Smooth muscle cell (in vitro differentiated cells): ENCODE results near the gene MIR17HG. TPM values are rescaled to one million over a fixed set of nuclear protein-coding genes. Genes with fewer than 3 reads are reported as not detected.

Source experiments
- DNase-seq: peaks from one replicate; lab custom pipeline; 2025; ENCODE audit not compliant: unreplicated experiment; lab: John Stamatoyannopoulos, UW
- H2AFZ ChIP-seq: fragments of 200-600 bp; sonication (generic); 2 replicates; pipeline ENCODE4 v1.6.0; 2016; ENCODE audit warnings: antibody characterized with exemption, low read depth, mild to moderate bottlenecking
- H3F3A ChIP-seq: fragments of 200-600 bp; sonication (generic); 2 replicates; pipeline ENCODE4 v1.6.0; 2017; ENCODE audit warnings: antibody characterized with exemption, low read depth
- H3K27ac ChIP-seq: fragments of 200-600 bp; sonication (generic); 2 replicates; pipeline ENCODE4 v1.5.1; 2016; ENCODE audit warnings: low read depth, mild to moderate bottlenecking
- H3K27me3 ChIP-seq: fragments of 200-600 bp; sonication (generic); 2 replicates; pipeline ENCODE4 v1.6.1; 2016; ENCODE audit warnings: low read depth, mild to moderate bottlenecking
- H3K36me3 ChIP-seq: fragments of 200-600 bp; sonication (generic); 2 replicates; pipeline ENCODE4 v1.5.1; 2016; ENCODE audit warnings: low read depth
- H3K4me1 ChIP-seq: fragments of 200-600 bp; sonication (generic); 2 replicates; pipeline ENCODE4 v1.5.1; 2016; ENCODE audit warnings: low read depth
- H3K4me2 ChIP-seq: fragments of 200-600 bp; sonication (generic); 2 replicates; pipeline ENCODE4 v1.6.0; 2016; ENCODE audit warnings: mild to moderate bottlenecking
- H3K4me3 ChIP-seq: fragments of 200-600 bp; sonication (generic); 2 replicates; pipeline ENCODE4 v1.5.1; 2016; ENCODE audit warnings: mild to moderate bottlenecking
- H3K79me2 ChIP-seq: fragments of 200-600 bp; sonication (generic); 2 replicates; pipeline ENCODE4 v1.6.0; 2016; ENCODE audit warnings: low read depth, mild to moderate bottlenecking
- H3K9ac ChIP-seq: fragments of 200-600 bp; sonication (generic); 2 replicates; pipeline ENCODE4 v1.6.0; 2016; ENCODE audit warnings: low read depth
- H3K9me3 ChIP-seq: fragments of 200-600 bp; sonication (generic); replicated peaks from 2 replicates; pipeline ENCODE4 v1.5.1; 2016; ENCODE audit warnings: low read depth
- H4K20me1 ChIP-seq: fragments of 200-600 bp; sonication (generic); 2 replicates; pipeline ENCODE4 v1.6.0; 2016; ENCODE audit warnings: low read depth
- WGBS: methylation state at CpG from one replicate; pipeline ENCODE4 v1.1.7; 2016; ENCODE audit warnings: low lambda C conversion rate; 5-methylcytosine and 5-hydroxymethylcytosine counted together
- polyA plus RNA-seq: library from polyadenylated mRNA; unstranded; fragments of >200 nt; fragmentation: Nextera tagmentation; extraction: Ambion mirVana; gene quantifications from 2 replicates; pipeline ENCODE4 v1.2.1, GENCODE V29; 2016
- total RNA-seq: library from RNA; depleted of rRNA; stranded (reverse); fragments of >200 nt; gene quantifications from 2 replicates; pipeline ENCODE4 v1.2.3, GENCODE V29; 2014
- TF ChIP-seq, protein P1 (sequence below): fragments of 200-600 bp; sonication (generic); IDR thresholded peaks from 2 replicates; pipeline ENCODE4 v1.5.1; 2017; ENCODE audit warnings: borderline replicate concordance, mild to moderate bottlenecking, antibody characterized with exemption; ENCODE audit not compliant: insufficient read depth, poor library complexity, severe bottlenecking

The MIR17HG gene
- total and polyA plus RNA-seq, 2 experiments from 2014 or later, result 0.07 to 0.54 TPM

DNA sequence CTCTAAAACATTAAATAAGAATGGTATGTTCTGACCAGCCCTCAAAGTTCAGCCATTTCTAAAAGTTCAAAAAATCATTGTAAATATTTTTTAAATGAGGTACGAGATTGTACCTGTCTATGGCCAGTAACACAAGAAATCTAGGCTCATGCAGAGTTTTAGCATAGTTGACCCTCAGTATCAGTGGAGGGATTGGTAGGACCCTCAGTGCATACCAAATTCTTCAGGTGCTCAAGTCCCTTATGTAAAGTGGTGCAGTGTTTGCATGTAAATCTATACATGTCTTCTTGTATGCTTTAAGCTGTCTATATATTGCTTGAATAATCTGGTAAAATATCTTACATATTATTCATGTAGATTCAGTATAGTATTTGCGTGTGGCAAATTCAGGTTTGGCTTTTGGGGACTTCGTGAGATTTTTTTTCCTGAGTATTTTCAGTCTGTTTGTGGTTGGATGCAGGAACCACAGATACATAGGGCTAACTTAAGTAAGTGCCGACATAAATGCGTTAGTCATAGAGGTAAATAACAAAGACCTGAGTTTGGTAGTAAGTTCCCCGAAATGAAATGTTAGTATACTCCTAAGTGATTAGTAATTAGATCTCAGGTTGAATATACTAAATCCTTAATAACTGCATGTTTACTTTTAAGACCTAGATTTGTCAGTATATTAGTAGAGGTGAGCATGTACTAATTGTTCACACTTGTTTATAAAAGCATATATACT, 7.8 kb downstream of the MIR17HG start:
- WGBS, result 96% methylated on average over 6 of the region's 6 CpGs
- no peak for DNase-seq
- Histone ChIP-seq H3K4me2 (no peak overlapping the region), H2AFZ (no peak overlapping the region), H3K4me3 (no peak overlapping the region), H3K27ac (no peak overlapping the region), H3K79me2 (peaks cover 24% of the 10 kb centered on the region), H3K27me3 (no peaks in the 10 kb centered on the region), H3F3A (peaks cover 20% of the 10 kb centered on the region), H3K36me3 (peaks cover 25% of the 10 kb centered on the region), H3K9ac (no peak overlapping the region), H4K20me1 (peaks cover 59% of the 10 kb centered on the region), H3K4me1 (peaks cover 18% of the 10 kb centered on the region), H3K9me3 (no peaks in the 10 kb centered on the region)
- TF ChIP-seq, protein P1, sequence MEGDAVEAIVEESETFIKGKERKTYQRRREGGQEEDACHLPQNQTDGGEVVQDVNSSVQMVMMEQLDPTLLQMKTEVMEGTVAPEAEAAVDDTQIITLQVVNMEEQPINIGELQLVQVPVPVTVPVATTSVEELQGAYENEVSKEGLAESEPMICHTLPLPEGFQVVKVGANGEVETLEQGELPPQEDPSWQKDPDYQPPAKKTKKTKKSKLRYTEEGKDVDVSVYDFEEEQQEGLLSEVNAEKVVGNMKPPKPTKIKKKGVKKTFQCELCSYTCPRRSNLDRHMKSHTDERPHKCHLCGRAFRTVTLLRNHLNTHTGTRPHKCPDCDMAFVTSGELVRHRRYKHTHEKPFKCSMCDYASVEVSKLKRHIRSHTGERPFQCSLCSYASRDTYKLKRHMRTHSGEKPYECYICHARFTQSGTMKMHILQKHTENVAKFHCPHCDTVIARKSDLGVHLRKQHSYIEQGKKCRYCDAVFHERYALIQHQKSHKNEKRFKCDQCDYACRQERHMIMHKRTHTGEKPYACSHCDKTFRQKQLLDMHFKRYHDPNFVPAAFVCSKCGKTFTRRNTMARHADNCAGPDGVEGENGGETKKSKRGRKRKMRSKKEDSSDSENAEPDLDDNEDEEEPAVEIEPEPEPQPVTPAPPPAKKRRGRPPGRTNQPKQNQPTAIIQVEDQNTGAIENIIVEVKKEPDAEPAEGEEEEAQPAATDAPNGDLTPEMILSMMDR, result no peak

DNA sequence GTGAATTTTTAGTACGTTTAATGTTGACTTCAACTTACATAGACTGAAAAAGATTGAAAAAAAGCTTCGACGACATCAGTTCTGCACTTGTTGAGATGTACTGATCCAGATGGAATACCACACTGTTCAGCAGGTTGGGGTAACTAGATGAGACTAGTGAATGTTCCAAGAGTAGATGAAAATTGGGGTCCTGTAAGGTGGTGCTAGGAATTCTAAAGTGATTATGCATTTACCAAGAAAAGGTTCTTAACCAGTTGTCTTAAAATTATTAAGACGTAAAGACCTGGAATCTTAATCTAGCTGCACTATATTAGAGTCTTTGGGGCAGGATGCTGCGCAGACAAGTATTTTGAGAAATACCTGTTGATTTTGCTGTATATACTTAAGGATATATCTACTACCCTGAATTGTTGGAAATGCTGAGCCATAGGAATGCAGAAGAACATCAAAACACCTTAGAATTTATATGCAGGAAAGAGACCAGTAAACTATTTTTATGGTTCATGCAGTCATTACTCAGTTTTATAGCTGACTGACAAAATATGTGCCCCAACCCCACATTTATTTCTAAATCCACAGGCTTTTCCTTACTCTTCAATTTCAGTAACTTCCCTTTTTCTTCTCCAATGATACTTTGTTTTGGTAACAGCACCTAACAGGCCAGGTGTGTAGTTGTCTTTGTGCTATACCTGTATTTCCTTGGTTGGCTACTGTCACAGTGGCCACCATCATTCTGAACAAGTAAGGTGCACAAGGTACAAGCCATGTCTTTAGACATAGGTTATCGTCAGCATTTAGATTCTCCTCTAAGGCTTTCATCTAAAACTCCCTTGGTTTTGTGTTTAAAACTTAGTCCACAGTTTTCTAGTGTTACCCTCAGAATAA, 8.6 kb downstream of the MIR17HG start:
- WGBS, result 93% methylated on average over 6 of the region's 6 CpGs

DNA sequence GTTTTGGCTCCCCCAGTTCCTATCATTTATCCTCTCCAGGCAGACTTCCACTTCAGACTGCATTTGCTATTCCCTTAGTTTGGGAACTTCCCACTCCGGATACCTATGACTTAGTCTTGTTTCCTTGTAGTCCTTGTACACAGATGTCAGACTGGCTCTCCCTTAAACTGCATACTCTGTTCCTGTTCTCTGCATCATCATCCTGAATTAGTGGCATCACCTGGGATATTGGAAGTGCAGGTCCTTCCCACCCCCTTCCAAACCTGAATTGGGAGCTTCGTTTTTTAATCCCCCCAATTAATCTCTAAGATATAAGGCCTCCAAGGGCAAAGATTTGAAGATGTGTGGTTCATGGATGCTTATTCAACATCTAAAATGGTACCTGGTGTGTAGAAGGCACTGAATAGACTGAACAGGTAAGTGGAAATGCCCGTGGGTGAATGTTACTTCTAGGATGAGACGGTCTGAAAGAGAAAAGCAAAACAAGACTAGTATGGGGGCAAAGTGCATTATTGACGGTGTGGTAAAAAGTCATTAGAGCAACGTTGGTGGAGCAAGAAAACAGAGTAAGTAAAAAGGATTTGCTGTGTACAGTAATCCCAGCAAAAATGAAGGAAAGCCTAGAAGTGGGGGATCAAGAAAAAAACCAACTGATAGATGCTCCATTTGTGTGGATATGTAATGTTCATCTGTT, 9.6 kb downstream of the MIR17HG start:
- peaks cover 20% of the 10 kb centered on the region for H3F3A ChIP-seq
- no peak overlapping the region for H2AFZ ChIP-seq
- H3K9me3 ChIP-seq, result no peaks in the 10 kb centered on the region
- H4K20me1 ChIP-seq, result peaks cover 41% of the 10 kb centered on the region
- H3K36me3 ChIP-seq, result peaks cover 25% of the 10 kb centered on the region
- H3K4me1 ChIP-seq, result no peaks in the 10 kb centered on the region
- no peak overlapping the region for H3K4me2 ChIP-seq
- WGBS, result 91% methylated on average over 6 of the region's 6 CpGs
- DNase-seq, result no peak
- H3K27ac ChIP-seq, result no peak overlapping the region
- H3K27me3 ChIP-seq, result no peaks in the 10 kb centered on the region
- no peak overlapping the region for H3K9ac ChIP-seq
- no peak overlapping the region for H3K4me3 ChIP-seq
- peaks cover 6% of the 10 kb centered on the region for H3K79me2 ChIP-seq
- TF ChIP-seq, protein P1, result no peak

More for the DNA sequence above, 8.6 kb downstream of the MIR17HG start:
- Histone ChIP-seq H3K9me3 (no peaks in the 10 kb centered on the region), H3K4me3 (no peak overlapping the region), H3K9ac (no peak overlapping the region), H3K4me2 (no peak overlapping the region), H3K27me3 (no peaks in the 10 kb centered on the region), H3F3A (peaks cover 20% of the 10 kb centered on the region), H3K4me1 (peaks cover 10% of the 10 kb centered on the region), H3K79me2 (peaks cover 16% of the 10 kb centered on the region), H3K36me3 (peaks cover 25% of the 10 kb centered on the region), H4K20me1 (peaks cover 51% of the 10 kb centered on the region), H3K27ac (no peak overlapping the region), H2AFZ (no peak overlapping the region)
- no peak for DNase-seq
- TF ChIP-seq, protein P1, result no peak
